Measurements from ENCODE around the gene RABL3. TPM values are rescaled to one million over a fixed set of nuclear protein-coding genes. Genes with fewer than 3 reads are reported as not detected.
A peak's percentile ranks its signal among the peaks of the same experiment; 100 is the strongest.

The RABL3 gene
- total and polyA plus RNA-seq, 2 donors (not counting 1 experiment from before 2014, with no cell fraction given), result 11.9 to 13.4 TPM

DNA sequence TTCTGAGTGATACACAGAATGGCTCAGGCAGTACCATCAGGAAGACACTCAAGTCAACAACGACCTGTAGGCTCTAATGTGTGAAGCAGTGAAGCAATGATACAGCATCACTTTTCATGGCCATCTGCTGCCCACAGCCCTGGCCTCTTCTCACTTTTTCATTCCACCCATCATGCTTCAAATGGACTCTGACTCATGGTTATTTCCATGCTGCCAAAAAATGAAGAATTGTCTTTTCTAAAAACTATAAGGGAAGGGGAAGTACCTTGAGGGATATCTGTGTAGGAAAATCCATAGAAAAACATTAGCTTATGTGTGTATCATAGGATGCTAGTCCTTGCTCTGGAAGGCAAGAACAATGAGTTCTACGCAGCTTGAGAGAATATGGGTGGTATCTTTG lies 71.7 kb downstream of the RABL3 start:
- H3K27ac ChIP-seq (ENCODE audit: insufficient read depth, low read length), result no peak overlapping the region
- DNase-seq (ENCODE audit: low read depth in 2 of 2), result peak in 1 of 2 donors; percentile 17
- H3K4me1 ChIP-seq (ENCODE audit: control insufficient read depth, extremely low read depth, insufficient read depth, low read length), result no peaks in the 10 kb centered on the region
- H3K36me3 ChIP-seq (ENCODE audit: control insufficient read depth, insufficient read depth, low read length), result no peaks in the 10 kb centered on the region
- no peak overlapping the region for H3K4me3 ChIP-seq (replicated peaks in 1 of 4; ENCODE audit: control extremely low read depth in 1 of 4, insufficient read depth in 1 of 4, low read depth in 3 of 4, low read length in 4 of 4)
- H2AFZ ChIP-seq (ENCODE audit: low read length), result no peak overlapping the region
- no peak for TF ChIP-seq EZH2 (IDR thresholded peaks at IDR 0.05; ENCODE audit: low read length, missing control alignments)
- TF ChIP-seq CTCF (conservative IDR thresholded peaks at IDR 0.05 in 1 of 2, IDR thresholded peaks at IDR 0.05 in 1 of 2; ENCODE audit: low read depth in 1 of 2, low read length in 2 of 2), result no peak
- no peak overlapping the region for H3K9ac ChIP-seq (ENCODE audit: insufficient read depth, low read length)
- H4K20me1 ChIP-seq (ENCODE audit: control insufficient read depth, extremely low read depth, insufficient read depth, low read length), result no peaks in the 10 kb centered on the region
- no peak overlapping the region for H3K4me2 ChIP-seq (ENCODE audit: extremely low read depth, insufficient read depth, low read length)
- no peaks in the 10 kb centered on the region for H3K27me3 ChIP-seq (ENCODE audit: control insufficient read depth, insufficient read depth, low read length)
- H3K9me3 ChIP-seq (ENCODE audit: control insufficient read depth, insufficient read depth, low read depth, low read length), result no peaks in the 10 kb centered on the region
- no peaks in the 10 kb centered on the region for H3K79me2 ChIP-seq (ENCODE audit: control insufficient read depth, insufficient read depth, low read length)

- H3K79me2 ChIP-seq (ENCODE audit: control insufficient read depth, insufficient read depth, low read length), result no peaks in the 10 kb centered on the region
- H3K9ac ChIP-seq (ENCODE audit: insufficient read depth, low read length), result no peak overlapping the region
- DNase-seq (ENCODE audit: low read depth in 2 of 2), result no peak
- H3K27ac ChIP-seq (ENCODE audit: insufficient read depth, low read length), result no peak overlapping the region
- no peaks in the 10 kb centered on the region for H4K20me1 ChIP-seq (ENCODE audit: control insufficient read depth, extremely low read depth, insufficient read depth, low read length)
- no peaks in the 10 kb centered on the region for H3K36me3 ChIP-seq (ENCODE audit: control insufficient read depth, insufficient read depth, low read length)
- H3K4me1 ChIP-seq (ENCODE audit: control insufficient read depth, extremely low read depth, insufficient read depth, low read length), result no peaks in the 10 kb centered on the region
- peaks cover 2% of the 10 kb centered on the region for H3K27me3 ChIP-seq (ENCODE audit: control insufficient read depth, insufficient read depth, low read length)
- no peak for TF ChIP-seq CTCF (conservative IDR thresholded peaks at IDR 0.05 in 1 of 2, IDR thresholded peaks at IDR 0.05 in 1 of 2; ENCODE audit: low read depth in 1 of 2, low read length in 2 of 2)
- TF ChIP-seq EZH2 (IDR thresholded peaks at IDR 0.05; ENCODE audit: low read length, missing control alignments), result no peak
- no peaks in the 10 kb centered on the region for H3K9me3 ChIP-seq (ENCODE audit: control insufficient read depth, insufficient read depth, low read depth, low read length)
- no peak overlapping the region for H3K4me3 ChIP-seq (replicated peaks in 1 of 4; ENCODE audit: control extremely low read depth in 1 of 4, insufficient read depth in 1 of 4, low read depth in 3 of 4, low read length in 4 of 4)
- H3K4me2 ChIP-seq (ENCODE audit: extremely low read depth, insufficient read depth, low read length), result no peak overlapping the region
- H2AFZ ChIP-seq (ENCODE audit: low read length), result no peak overlapping the region
Observed at GRCh38 chr3:120664926-120665325, 77.4 kb downstream of the RABL3 start.

DNA sequence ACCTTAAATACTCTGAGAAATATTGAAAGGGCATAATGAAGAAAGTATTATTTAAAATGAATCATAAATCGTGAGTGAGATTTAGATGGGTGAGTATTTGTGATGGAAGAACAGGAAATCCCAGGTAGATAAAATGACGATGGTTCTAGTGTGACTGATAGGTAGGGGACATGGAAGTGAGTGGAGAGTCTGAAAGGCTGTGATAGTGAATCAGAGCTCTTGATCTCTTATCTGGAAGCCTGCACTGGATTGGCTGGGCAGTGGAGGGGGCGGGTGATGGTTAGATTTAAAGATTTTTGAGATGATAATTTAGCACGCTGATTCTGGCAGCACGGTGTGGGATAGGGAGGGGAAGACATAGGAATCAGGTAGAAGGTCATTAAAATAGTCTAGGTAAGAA lies 80.4 kb downstream of the RABL3 start:
- Histone ChIP-seq H3K4me3 (replicated peaks in 1 of 4; ENCODE audit: control extremely low read depth in 1 of 4, insufficient read depth in 1 of 4, low read depth in 3 of 4, low read length in 4 of 4) (no peak overlapping the region), H3K27ac (ENCODE audit: insufficient read depth, low read length) (no peak overlapping the region)

More for the DNA sequence above, 80.4 kb downstream of the RABL3 start:
- H4K20me1 ChIP-seq (ENCODE audit: control insufficient read depth, extremely low read depth, insufficient read depth, low read length), result no peaks in the 10 kb centered on the region
- no peak overlapping the region for H3K9ac ChIP-seq (ENCODE audit: insufficient read depth, low read length)
- DNase-seq (ENCODE audit: low read depth in 2 of 2), result no peak
- H3K36me3 ChIP-seq (ENCODE audit: control insufficient read depth, insufficient read depth, low read length), result no peaks in the 10 kb centered on the region
- no peak overlapping the region for H3K4me2 ChIP-seq (ENCODE audit: extremely low read depth, insufficient read depth, low read length)
- no peaks in the 10 kb centered on the region for H3K4me1 ChIP-seq (ENCODE audit: control insufficient read depth, extremely low read depth, insufficient read depth, low read length)
- H3K27me3 ChIP-seq (ENCODE audit: control insufficient read depth, insufficient read depth, low read length), result peaks cover 2% of the 10 kb centered on the region
- TF ChIP-seq EZH2 (IDR thresholded peaks at IDR 0.05; ENCODE audit: low read length, missing control alignments) (no peak), CTCF (conservative IDR thresholded peaks at IDR 0.05 in 1 of 2, IDR thresholded peaks at IDR 0.05 in 1 of 2; ENCODE audit: low read depth in 1 of 2, low read length in 2 of 2) (no peak)
- no peak overlapping the region for H2AFZ ChIP-seq (ENCODE audit: low read length)
- no peaks in the 10 kb centered on the region for H3K79me2 ChIP-seq (ENCODE audit: control insufficient read depth, insufficient read depth, low read length)
- no peaks in the 10 kb centered on the region for H3K9me3 ChIP-seq (ENCODE audit: control insufficient read depth, insufficient read depth, low read depth, low read length)

Measured in fibroblast of lung (primary cell).